ENCODE measurements around the gene LDB1.

- TF ChIP-seq, protein P1, sequence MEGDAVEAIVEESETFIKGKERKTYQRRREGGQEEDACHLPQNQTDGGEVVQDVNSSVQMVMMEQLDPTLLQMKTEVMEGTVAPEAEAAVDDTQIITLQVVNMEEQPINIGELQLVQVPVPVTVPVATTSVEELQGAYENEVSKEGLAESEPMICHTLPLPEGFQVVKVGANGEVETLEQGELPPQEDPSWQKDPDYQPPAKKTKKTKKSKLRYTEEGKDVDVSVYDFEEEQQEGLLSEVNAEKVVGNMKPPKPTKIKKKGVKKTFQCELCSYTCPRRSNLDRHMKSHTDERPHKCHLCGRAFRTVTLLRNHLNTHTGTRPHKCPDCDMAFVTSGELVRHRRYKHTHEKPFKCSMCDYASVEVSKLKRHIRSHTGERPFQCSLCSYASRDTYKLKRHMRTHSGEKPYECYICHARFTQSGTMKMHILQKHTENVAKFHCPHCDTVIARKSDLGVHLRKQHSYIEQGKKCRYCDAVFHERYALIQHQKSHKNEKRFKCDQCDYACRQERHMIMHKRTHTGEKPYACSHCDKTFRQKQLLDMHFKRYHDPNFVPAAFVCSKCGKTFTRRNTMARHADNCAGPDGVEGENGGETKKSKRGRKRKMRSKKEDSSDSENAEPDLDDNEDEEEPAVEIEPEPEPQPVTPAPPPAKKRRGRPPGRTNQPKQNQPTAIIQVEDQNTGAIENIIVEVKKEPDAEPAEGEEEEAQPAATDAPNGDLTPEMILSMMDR (IDR thresholded peaks at IDR 0.05) = no peak
- TF ChIP-seq EZH2 (IDR thresholded peaks at IDR 0.05) (no peak), EZH2phosphoT487 (IDR thresholded peaks at IDR 0.05) (no peak)
Measured at GRCh38 chr10:102133373-102134195, 13.4 kb upstream of the LDB1 start.
